ENCODE data around the gene ZFPM1. TPM values are rescaled to one million over a fixed set of nuclear protein-coding genes. Genes with fewer than 3 reads are reported as not detected.

ZFPM1 gene
- total RNA-seq, 2 donors from 2014 or later = 1.7 to 2.4 TPM

- peaks cover 0 to 10% of the 10 kb centered on the region in 2 donors for H3K4me1 ChIP-seq
- H3K27me3 ChIP-seq = no peaks in the 10 kb centered on the region
- no peak overlapping the region for H3K27ac ChIP-seq
- H3K36me3 ChIP-seq = no peaks in the 10 kb centered on the region
- no peaks in the 10 kb centered on the region for H3K9me3 ChIP-seq
- no peak overlapping the region for H3K4me3 ChIP-seq
- TF ChIP-seq CTCF (IDR thresholded peaks at IDR 0.05) = no peak
- DNase-seq (ENCODE audit: low spot score) = no peak
Observed at GRCh38 chr16:88440111-88440510, 13.0 kb upstream of the ZFPM1 start.

GRCh38 chr16:88440686-88441405 lies 12.2 kb upstream of the ZFPM1 start:
- Histone ChIP-seq H3K27ac (no peak overlapping the region), H3K4me3 (no peak overlapping the region), H3K9me3 (no peaks in the 10 kb centered on the region), H3K27me3 (no peaks in the 10 kb centered on the region), H3K36me3 (no peaks in the 10 kb centered on the region), H3K4me1 (peaks cover 0 to 10% of the 10 kb centered on the region in 2 donors)
- DNase-seq (ENCODE audit: low spot score) = no peak
- no peak for TF ChIP-seq CTCF (IDR thresholded peaks at IDR 0.05)

- DNase-seq (ENCODE audit: low spot score) = no peak
- Histone ChIP-seq H3K4me1 (peaks cover 0 to 10% of the 10 kb centered on the region in 2 donors), H3K27ac (no peak overlapping the region), H3K9me3 (no peaks in the 10 kb centered on the region), H3K4me3 (no peak overlapping the region), H3K36me3 (no peaks in the 10 kb centered on the region), H3K27me3 (no peaks in the 10 kb centered on the region)
- no peak for TF ChIP-seq CTCF (IDR thresholded peaks at IDR 0.05)
Observed at GRCh38 chr16:88441460-88441859, 11.6 kb upstream of the ZFPM1 start.

GRCh38 chr16:88442383-88442726 lies 10.7 kb upstream of the ZFPM1 start:
- Histone ChIP-seq H3K36me3 (no peaks in the 10 kb centered on the region), H3K9me3 (no peaks in the 10 kb centered on the region), H3K27ac (no peak overlapping the region), H3K4me1 (peaks cover 0 to 10% of the 10 kb centered on the region in 2 donors), H3K27me3 (no peaks in the 10 kb centered on the region), H3K4me3 (no peak overlapping the region)
- no peak for DNase-seq (ENCODE audit: low spot score)
- TF ChIP-seq CTCF (IDR thresholded peaks at IDR 0.05) = no peak

GRCh38 chr16:88442727-88443576 lies 10.1 kb upstream of the ZFPM1 start:
- peak; percentile 94 to 99 for TF ChIP-seq CTCF (IDR thresholded peaks at IDR 0.05)
- Histone ChIP-seq H3K9me3 (no peaks in the 10 kb centered on the region), H3K27me3 (no peaks in the 10 kb centered on the region), H3K4me3 (no peak overlapping the region), H3K36me3 (no peaks in the 10 kb centered on the region), H3K27ac (no peak overlapping the region), H3K4me1 (peaks cover 0 to 10% of the 10 kb centered on the region in 2 donors)
- DNase-seq (ENCODE audit: low spot score) = peak; percentile 73
